22Rv1 (cell line): Measurements from ENCODE around the gene MAP4K3.

Experiments used
- H3K27ac ChIP-seq: fragments of 450-650 bp; 2 replicates; pipeline ENCODE4 v1.5.1; 2017
- ZFX ChIP-seq: fragments of 450-650 bp; IDR thresholded peaks from 2 replicates; pipeline ENCODE4 v1.6.1; 2017; ENCODE audit warnings: antibody characterized with exemption, borderline replicate concordance
- TF ChIP-seq, protein P1 (sequence below): fragments of 450-650 bp; IDR thresholded peaks from 2 replicates; pipeline ENCODE4 v1.5.1; 2017; ENCODE audit warnings: mild to moderate bottlenecking

MAP4K3 gene

DNA sequence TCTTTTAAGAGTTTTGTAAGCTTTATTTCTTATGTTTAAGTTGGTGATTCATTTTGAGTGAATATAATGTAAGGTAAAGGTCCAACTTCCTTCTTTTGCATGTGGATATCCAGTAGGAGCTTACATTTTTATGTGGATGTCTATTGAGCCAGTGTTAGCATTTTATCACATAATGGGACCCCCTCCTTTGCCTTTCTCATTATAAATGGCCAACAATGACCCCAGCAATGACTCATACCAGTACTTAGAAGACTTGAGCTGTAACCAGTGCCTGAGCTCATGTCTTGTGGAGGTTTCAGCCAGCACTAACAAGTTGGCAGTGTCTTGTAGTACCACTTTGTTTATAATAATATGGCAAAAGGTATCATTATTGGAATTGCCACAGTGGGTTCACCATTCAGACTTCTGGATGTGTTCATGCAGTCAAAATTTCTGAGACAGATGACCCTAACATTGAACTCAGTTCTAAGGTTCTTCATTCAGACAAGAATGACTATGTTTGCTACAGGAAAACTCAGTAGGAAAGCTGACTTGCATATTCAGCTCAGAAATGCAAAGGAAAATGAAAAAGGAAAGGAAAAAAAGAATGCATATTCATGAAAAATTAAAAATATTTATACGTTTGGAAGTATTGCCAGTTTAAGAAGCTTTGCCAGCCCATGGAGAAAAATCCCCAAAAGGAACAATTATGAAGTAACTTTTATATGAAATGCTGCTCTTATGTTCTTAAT is 234.3 kb downstream of the MAP4K3 start:
- TF ChIP-seq ZFX: no peak
- TF ChIP-seq, protein P1, sequence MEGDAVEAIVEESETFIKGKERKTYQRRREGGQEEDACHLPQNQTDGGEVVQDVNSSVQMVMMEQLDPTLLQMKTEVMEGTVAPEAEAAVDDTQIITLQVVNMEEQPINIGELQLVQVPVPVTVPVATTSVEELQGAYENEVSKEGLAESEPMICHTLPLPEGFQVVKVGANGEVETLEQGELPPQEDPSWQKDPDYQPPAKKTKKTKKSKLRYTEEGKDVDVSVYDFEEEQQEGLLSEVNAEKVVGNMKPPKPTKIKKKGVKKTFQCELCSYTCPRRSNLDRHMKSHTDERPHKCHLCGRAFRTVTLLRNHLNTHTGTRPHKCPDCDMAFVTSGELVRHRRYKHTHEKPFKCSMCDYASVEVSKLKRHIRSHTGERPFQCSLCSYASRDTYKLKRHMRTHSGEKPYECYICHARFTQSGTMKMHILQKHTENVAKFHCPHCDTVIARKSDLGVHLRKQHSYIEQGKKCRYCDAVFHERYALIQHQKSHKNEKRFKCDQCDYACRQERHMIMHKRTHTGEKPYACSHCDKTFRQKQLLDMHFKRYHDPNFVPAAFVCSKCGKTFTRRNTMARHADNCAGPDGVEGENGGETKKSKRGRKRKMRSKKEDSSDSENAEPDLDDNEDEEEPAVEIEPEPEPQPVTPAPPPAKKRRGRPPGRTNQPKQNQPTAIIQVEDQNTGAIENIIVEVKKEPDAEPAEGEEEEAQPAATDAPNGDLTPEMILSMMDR: no peak
- no peak overlapping the region for H3K27ac ChIP-seq
